Thyroid gland (tissue), 4 donors: ENCODE measurements around the gene RNASEH2A.

Source experiments
- CTCF ChIP-seq, 6 experiments: fragments of 200-600 bp in 3 of 6; fragments of 450-650 bp in 3 of 6; sonication (generic) in 3 of 6; IDR thresholded peaks; one replicate each; pipeline ENCODE4 v1.5.1; 2016 to 2019; ENCODE audit warnings: antibody characterized with exemption in 6 of 6, mild to moderate bottlenecking in 2 of 6, inconsistent platforms in 1 of 6, moderate library complexity in 1 of 6
- POLR2A ChIP-seq, 2 donors: fragments of 450-650 bp; IDR thresholded peaks; one replicate each; pipeline ENCODE4 v1.6.1; 2017; ENCODE audit warnings: antibody characterized with exemption in 2 of 2, mild to moderate bottlenecking in 2 of 2, moderate library complexity in 1 of 2

- TF ChIP-seq CTCF (IDR thresholded peaks at IDR 0.05) (no peak), POLR2A (IDR thresholded peaks at IDR 0.05) (no peak)
These were observed 35.5 kb upstream of the RNASEH2A start for GRCh38 chr19:12770922-12771321.
